ENCODE data around the gene PCBD1.

Gene PCBD1

GRCh38 chr10:70901276-70901878 lies 13.0 kb upstream of the PCBD1 start:
- DNase-seq, result no peak

DNA sequence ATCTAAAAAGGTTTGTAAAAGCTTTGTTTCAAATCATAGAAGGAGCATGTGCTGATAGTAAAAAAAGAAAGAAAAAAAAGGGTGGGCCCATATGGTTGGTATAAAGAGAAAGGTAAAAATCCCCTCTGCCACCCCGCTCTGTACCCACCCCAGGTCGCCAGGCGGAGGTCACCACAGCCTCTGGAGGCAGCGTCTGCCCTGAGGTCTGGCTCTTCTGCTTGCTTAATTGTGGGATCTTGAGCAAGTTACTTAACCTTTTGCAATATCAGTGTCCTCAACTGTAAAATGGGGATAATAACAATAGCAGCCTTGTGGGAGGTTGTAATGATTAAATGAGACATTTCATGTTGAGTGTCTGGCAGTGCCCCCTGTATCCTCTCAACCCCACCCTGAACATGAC lies 10.7 kb upstream of the PCBD1 start:
- DNase-seq, result no peak

DNA sequence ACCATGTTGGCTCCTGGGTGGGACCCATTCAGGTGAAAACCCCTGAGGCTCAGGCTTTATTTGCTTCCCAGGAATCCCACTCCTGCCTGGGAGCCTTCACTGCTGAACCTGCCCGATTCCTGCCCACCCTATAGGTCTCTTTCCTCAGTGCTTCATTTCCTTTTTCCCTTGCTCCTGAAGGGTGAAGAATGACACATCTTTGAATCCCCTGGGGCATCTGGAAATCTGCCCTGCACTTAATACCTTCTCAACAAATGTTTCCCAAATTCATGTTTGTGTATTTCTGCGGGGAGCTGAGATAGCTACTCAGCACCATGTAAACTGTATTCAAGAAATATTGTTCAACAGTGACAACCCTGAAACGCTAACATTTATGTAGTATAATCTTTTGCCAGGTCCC lies 10.3 kb upstream of the PCBD1 start:
- DNase-seq, result no peak

DNA sequence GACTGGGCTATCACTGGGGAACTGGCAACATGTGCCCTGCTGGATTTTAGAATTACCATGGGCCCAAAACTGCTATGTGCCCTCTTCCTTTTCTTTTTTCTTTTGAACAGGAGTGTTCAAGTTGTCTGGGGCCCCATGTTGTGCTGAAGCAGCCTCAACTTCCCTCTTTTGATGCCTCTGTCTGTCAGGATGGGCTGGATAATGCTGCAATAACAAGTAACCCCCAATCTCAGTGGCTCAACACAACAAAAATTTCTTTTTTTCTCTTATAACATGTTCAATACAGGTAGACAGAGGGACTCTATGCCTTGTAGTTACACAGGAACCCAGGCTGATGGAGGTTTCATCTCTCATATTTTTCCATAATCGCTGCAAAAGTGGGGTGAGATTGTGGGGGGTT lies 8.2 kb upstream of the PCBD1 start:
- DNase-seq, result no peak

DNA sequence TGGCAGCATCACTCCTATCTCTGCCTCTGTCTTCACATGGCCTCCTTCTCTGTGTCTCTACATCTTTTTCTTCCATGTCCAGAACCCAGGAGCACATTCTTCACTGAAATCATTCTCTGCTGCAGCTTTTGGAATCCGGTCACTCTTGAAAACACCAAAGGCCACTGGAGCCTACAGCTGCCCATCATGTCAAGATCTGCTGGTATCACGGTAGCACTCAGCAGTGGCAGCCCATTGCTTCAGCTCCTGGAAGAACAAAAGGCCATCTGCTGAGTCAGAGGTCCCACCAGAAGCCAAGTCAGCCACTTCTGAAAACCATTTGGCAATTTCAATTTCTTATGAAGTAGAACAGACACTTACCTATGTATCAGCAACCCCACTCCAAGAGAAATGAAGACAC lies 6.1 kb upstream of the PCBD1 start:
- no peak for DNase-seq

DNA sequence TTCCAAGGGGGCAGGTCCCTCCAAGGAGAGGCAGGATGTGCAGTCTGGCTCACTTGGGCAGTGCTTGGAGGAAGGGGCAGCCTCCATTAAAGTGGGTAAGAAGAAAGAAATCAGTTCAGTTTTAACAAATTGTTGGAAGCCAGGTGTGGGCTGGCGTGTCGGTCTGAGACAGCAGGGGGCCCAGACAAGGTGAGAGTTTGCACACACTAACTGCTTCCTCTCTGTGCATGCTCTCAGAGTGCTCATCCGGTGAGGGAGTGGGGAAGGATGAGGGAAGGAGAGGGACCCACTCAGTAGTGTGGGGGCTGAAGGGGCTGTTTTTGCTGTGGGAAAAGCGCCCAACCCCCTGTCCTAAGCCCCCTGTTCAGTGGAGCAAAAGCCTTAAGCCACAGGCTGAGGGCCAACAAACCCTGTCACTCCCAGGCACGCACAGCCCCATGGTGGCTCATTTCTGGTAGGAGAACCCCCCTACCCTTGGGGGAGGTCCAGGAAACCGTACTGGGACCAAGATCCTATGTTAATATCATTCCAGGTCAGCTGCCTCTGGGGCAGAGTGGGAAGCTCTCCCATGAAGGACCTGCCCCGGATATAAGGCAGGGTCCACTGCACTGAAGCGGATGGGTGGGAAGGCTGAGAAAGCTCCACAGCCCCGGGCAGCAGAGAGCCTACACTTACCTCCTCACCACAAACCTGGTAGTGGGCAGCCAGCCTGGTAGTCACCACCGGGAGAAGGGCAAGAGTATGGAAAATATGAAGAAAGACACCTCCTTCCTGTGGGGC lies 5.1 kb upstream of the PCBD1 start:
- DNase-seq, result no peak

DNA sequence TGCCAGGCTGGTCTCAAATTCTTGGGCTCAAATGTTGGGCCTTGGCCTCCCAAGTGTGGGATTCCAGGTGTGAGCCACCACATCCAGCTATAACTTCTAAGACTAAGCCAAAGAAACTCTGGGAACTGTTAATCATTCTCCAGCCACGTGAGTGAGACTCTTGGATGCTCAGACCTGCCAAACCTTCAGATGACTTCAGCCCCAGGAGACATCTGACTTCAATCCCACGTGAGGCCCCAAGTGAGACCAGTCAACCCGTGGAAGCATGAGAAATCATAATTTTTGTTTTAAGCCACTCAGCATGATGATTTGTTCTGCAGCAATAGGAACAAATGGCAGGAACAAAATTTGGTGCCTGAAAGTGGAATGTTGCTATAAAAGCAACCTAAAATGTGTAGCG lies 4.3 kb upstream of the PCBD1 start:
- DNase-seq, result no peak

DNA sequence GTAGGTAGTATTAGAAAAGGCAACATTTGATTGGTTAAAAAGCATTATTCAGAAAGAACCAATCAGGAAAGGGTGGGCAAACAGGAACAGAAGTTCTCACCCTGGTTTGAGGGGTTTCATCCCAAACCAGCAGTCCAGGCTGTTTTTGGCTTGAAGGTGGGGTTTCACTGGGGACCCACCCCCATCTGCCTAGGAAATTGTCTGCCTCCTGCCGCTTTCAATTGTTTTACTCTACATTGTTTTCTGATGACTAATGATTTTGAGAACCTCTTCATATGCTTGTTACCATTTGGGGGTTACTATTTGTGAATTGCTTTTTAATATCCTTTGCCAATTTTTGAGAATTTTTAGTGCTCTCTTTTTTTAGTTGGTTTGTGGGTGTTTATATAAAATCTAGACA lies 3.3 kb upstream of the PCBD1 start:
- no peak for DNase-seq

- DNase-seq, result no peak
These were observed 2.6 kb upstream of the PCBD1 start for GRCh38 chr10:70890917-70891431.

GRCh38 chr10:70889291-70889690 lies 926 bp upstream of the PCBD1 start:
- no peak for DNase-seq

GRCh38 chr10:70886921-70887665 lies 1.3 kb downstream of the PCBD1 start:
- DNase-seq, result no peak

GRCh38 chr10:70885931-70886903 lies 2.1 kb downstream of the PCBD1 start:
- DNase-seq, result no peak

DNA sequence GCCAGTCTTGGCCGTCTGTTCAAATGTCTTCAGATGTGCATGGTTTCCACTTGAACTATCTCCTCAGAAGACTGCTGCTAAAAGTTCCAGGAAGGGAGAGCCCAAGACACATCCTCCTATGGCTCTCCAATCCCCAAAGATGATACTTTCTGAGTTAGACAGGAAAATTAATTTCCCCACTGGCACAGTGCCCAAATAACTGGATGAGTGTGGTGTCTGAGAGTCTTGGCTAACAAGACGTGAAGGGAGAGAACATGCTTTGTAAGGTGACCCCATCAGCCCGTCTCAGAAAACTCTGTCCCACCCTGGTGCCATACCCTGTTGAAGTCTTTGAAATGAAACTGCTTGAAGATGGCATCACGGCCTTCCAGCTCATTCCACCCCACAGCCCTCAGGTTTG lies 2.9 kb downstream of the PCBD1 start:
- no peak for DNase-seq

- DNase-seq, result no peak
These were observed 3.6 kb downstream of the PCBD1 start for GRCh38 chr10:70884741-70885140.

DNA sequence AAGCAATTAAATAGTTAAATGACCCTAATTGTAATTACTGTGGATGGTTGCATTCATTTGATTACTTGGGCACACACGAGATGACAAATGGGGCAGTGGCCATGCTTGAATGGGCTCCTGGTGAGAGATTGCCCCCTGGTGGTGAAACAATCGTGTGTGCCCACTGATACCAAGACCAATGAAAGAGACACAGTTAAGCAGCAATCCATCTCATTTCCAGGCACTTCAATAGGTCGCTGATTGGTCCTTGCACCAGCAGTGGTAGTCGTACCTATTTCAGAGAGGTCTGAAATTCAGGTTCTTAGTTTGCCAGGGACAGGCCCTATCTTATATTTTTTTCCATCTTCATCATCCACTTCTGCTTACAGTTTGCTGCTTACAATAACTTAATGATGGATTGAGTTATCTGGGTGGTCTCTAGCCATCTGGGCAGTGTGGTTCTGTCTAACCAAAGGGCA lies 8.3 kb downstream of the PCBD1 start:
- peak; percentile 77 for DNase-seq

- DNase-seq, result no peak
These were observed 9.2 kb downstream of the PCBD1 start for GRCh38 chr10:70879207-70879606.

DNA sequence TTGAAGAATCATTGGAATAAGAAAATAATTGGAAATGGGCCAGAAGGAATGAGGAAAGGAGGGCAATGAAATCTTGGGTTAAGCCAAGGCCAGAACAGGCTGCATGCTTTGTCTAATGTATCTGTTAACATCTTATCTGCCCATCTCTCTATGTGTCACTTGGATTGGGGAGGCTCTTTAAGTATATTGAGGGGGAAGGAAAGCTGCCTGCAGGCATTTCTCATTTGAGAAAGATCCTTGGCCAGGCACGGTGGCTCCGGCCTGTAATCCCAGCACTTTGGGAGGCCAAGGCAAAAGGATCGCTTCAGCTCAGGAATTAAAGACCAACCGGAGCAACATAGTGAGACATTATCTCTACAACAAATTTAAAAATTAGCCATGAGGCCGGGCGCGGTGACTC lies 14.3 kb downstream of the PCBD1 start:
- DNase-seq, result no peak

DNA sequence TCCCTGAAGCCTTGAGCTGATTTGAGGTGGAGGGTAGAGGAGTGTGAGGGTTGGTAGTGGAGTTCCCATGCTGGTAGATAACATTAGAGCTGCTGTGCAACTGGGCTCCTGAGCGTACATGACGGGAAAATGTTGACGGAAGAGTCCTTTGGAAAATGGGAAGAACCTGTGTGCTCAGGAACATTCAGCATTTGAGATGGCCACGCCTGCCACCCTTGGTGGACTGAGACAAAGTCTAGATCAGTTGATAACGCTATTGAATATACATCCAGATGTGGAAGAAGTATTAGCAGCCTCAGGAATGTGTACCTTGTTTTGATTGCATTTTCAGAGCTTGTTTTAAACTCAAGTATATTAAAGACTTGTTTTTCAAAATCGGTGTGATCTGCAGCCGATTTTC lies 16.1 kb downstream of the PCBD1 start:
- no peak for DNase-seq

DNA sequence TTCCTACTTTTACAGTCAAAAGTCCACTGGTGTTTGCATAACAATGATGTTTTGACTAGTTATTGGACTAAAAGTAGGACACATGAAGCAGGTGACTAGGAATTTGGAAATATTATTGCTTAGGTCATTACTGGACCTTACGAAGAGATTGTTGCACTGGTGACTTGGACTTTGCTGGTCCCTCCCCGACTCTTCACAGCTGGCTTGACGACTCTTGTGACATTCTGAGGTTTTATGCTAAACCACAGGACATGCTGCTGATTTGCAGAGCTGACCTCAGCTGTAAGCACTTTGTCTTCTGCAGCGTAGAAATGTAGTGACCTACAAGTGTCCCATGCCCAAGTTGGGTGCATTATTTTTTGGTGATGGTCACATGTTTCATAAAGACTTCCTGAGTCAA lies 21.9 kb downstream of the PCBD1 start:
- DNase-seq, result no peak

- DNase-seq, result no peak
These were observed 23.4 kb downstream of the PCBD1 start for GRCh38 chr10:70864935-70865334.

DNA sequence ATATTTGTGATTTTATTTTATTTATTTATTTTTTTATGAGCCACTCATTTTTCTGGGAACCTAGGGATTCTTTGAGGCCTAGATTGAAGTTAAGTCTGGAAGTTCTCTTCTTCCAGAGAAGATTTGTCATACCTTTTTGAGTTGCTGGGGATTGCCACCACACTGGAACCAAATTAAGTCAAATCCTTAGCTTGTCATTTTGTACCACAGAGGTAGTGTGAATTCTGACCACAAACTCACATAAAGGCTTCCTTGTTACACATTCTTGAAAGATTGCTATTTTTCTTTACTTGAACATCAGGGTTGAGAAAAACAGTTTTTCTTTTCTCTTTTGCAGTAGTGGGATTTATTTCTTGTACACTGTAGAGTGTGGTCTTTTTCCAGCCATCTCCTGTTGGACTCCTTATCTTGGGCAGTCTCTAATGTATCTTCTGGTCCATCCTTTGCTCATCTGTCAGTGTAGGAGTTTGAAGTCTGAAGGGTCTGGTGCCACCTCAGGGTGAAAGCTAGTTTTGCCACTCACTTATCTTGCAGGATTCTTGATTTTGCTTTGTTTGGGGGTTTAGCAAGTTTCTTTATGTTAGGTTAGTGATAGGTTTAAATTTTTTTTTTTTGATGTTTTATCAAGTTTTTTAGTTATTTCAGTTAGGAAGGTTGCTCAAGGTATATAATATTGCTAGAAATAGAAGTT lies 24.8 kb downstream of the PCBD1 start:
- DNase-seq, result no peak

Measured in CD4-positive, alpha-beta T cell treated with Interleukin-15 for 1 hour (primary cell).